ENCODE data around the gene DHRS1. TPM values are rescaled to one million over a fixed set of nuclear protein-coding genes. Genes with fewer than 3 reads are reported as not detected.
A peak's percentile ranks its signal among the peaks of the same experiment; 100 is the strongest.

Gene DHRS1
- total RNA-seq, 4 donors from 2014 or later, result 49.0 to 101 (median 82.1) TPM

DNA sequence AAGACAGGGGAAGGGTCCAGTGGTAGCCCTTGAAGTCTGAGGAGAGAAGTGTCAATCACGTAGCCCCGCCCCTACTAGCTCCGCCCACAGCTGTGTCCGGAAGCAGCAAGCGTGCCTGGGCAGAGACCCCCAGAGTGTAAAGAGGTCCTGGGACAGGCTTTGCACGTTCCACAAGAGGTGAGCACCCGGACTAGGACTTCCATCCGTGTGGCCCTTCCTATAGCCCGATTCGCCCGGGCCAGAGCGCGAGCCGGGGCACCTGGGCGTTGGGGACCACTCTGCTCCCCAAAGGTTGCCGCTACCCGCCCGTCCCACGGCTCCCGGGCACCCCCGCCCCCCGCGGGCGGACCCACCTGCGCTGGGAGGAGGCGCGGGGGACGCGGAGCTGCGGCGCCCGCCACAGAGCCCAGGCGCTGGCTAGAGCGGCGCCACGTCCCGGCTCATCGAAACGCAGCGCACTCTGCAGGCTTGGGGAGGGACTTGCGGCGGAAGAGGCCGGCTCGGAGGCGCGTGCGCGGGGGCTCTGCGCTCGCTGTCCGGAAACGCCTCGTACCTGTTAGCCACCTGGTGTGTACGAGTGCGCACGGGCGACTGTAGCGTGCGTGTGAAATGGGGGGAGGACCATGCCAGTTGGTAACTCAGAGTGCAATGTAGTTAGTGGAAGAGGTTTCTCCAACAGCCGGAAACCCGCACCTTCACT lies 28.3 kb downstream of the DHRS1 start, which contains the start of gene RABGGTA:
TSS of gene RABGGTA (minus strand) at position 464 of the 700 bp plus-strand sequence. CDS start 482 bp downstream, outside the sequence.
- no peaks in the 10 kb centered on the region for H3K9me3 ChIP-seq
- peaks cover 33% of the 10 kb centered on the region for H3K4me1 ChIP-seq
- TF ChIP-seq, protein P1, sequence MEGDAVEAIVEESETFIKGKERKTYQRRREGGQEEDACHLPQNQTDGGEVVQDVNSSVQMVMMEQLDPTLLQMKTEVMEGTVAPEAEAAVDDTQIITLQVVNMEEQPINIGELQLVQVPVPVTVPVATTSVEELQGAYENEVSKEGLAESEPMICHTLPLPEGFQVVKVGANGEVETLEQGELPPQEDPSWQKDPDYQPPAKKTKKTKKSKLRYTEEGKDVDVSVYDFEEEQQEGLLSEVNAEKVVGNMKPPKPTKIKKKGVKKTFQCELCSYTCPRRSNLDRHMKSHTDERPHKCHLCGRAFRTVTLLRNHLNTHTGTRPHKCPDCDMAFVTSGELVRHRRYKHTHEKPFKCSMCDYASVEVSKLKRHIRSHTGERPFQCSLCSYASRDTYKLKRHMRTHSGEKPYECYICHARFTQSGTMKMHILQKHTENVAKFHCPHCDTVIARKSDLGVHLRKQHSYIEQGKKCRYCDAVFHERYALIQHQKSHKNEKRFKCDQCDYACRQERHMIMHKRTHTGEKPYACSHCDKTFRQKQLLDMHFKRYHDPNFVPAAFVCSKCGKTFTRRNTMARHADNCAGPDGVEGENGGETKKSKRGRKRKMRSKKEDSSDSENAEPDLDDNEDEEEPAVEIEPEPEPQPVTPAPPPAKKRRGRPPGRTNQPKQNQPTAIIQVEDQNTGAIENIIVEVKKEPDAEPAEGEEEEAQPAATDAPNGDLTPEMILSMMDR (IDR thresholded peaks at IDR 0.05), result peak in 1 of 2 donors; percentile 81
- TF ChIP-seq EP300 (IDR thresholded peaks at IDR 0.05), result no peak
- peak; percentile 45 to 52 for TF ChIP-seq POLR2A (IDR thresholded peaks at IDR 0.05)
- peak in 2 of 3 donors; percentile 18 to 60 for TF ChIP-seq POLR2AphosphoS5 (IDR thresholded peaks at IDR 0.05)
- WGBS, result 3% methylated on average over 10 of the region's 61 CpGs
- peak within 1 kb of the TSS; percentile 66 for H3K4me3 ChIP-seq
- DNase-seq (ENCODE audit: low spot score in 2 of 2), result peak; percentile 88 to 89
- H3K27me3 ChIP-seq, result no peaks in the 10 kb centered on the region
- peaks cover 34% of the 10 kb centered on the region for H3K36me3 ChIP-seq
- H3K27ac ChIP-seq, result peak within 1 kb of the TSS; percentile 94

DNA sequence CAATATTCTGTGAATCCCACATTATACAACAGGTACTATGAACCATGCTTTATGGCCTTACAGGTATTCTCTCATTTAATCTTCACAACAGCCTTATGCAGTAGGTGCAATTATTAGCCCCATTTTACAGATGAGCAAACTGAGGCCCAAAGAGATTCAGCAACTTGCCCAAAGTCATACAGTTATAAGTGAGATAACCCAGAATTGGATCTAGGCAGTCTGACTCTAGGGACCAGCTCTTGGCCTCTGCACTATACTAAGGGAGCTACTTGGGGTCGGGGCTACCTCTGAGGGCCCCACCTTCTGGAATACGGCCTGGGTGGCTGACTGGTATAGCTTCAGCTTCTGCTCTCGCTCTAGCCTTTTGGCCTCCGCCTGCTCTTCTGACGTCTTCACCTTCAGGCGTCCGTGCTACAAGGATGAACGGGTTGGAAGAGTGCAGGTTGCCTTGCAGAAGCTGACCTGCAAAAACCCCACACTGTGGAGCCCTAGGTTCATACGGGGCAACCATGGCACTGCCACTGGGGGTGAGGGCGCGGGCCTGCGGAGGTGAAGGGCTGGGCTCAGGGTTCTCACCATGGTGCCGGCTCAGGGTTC lies 28.9 kb downstream of the DHRS1 start:
- DNase-seq (ENCODE audit: low spot score in 2 of 2), result no peak
- Histone ChIP-seq H3K27ac (peak overlapping the region; percentile 94), H3K9me3 (no peaks in the 10 kb centered on the region), H3K4me3 (peak overlapping the region; percentile 66), H3K27me3 (no peaks in the 10 kb centered on the region), H3K36me3 (peaks cover 39% of the 10 kb centered on the region), H3K4me1 (peaks cover 33% of the 10 kb centered on the region)
- WGBS, result 24% methylated on average over 7 of the region's 13 CpGs
- TF ChIP-seq EP300 (IDR thresholded peaks at IDR 0.05), result no peak
- TF ChIP-seq POLR2AphosphoS5 (IDR thresholded peaks at IDR 0.05), result no peak
- TF ChIP-seq POLR2A (IDR thresholded peaks at IDR 0.05), result no peak
- TF ChIP-seq, protein P1 (IDR thresholded peaks at IDR 0.05), result no peak

DNA sequence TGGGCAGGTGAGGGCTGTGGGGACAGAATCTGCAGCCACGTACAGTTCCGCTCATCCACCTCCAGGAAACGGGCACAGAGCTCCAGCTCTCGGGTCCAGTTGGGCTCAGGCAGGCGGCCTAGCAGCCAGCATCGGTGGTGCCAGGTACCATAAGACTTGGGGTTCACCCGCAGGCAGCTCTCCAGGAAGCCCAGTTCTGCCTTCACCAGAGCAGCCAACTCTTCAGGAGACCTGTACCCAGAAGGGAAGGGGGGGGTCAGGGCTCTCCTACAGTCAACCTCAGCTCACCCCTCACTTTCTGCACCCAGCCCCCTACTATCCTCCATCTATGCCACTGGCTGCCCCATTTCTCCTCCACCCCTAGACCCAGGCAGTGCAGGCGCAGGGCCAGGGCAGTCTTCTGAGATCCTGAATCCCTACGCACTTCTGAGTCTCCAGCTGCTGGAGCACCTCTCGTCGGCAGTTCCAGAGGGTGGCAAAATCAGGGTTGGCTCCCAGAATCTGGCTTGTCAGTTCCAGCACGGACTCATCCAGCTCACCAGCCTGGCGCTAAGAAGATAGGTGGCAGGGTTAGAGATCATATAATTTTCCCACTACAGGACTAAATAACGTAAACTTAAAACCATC lies 29.6 kb downstream of the DHRS1 start:
- Histone ChIP-seq H3K36me3 (peaks cover 45% of the 10 kb centered on the region), H3K27me3 (no peaks in the 10 kb centered on the region), H3K27ac (no peak overlapping the region), H3K4me3 (no peak overlapping the region), H3K4me1 (peaks cover 35% of the 10 kb centered on the region), H3K9me3 (no peaks in the 10 kb centered on the region)
- no peak for TF ChIP-seq EP300 (IDR thresholded peaks at IDR 0.05)
- no peak for TF ChIP-seq POLR2A (IDR thresholded peaks at IDR 0.05)
- 97% methylated on average over 12 of the region's 14 CpGs for WGBS
- DNase-seq (ENCODE audit: low spot score in 2 of 2), result no peak

DNA sequence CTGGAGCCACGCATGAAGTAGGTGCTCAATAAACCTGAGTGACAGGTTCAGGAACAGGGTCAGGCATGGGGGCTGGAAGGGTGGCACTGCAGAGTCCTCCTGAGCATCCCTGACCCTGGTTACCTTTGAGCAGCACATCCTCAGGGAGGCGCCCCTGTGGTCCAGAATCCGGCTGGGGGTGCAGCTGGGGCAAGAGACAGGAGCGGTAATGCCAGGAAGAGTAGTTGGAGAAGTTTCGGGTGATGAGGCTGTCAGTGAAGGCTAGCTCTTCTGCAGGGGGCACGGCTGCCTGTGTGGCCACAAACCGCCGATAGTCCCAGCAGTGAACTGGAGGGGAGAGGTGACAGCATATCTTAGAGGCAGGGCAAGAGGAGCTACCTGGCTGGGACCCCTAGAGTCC lies 30.2 kb downstream of the DHRS1 start:
- H3K4me1 ChIP-seq, result peaks cover 41% of the 10 kb centered on the region
- H3K9me3 ChIP-seq, result no peaks in the 10 kb centered on the region
- TF ChIP-seq, protein P1 (IDR thresholded peaks at IDR 0.05), result no peak
- TF ChIP-seq POLR2AphosphoS5 (IDR thresholded peaks at IDR 0.05) (no peak), EP300 (IDR thresholded peaks at IDR 0.05) (no peak), POLR2A (IDR thresholded peaks at IDR 0.05) (no peak)
- H3K27ac ChIP-seq, result no peak overlapping the region
- H3K36me3 ChIP-seq, result peaks cover 46% of the 10 kb centered on the region
- no peak for DNase-seq (ENCODE audit: low spot score in 2 of 2)
- H3K27me3 ChIP-seq, result no peaks in the 10 kb centered on the region
- H3K4me3 ChIP-seq, result no peak overlapping the region
- 95% methylated on average over 8 of the region's 8 CpGs for WGBS

DNA sequence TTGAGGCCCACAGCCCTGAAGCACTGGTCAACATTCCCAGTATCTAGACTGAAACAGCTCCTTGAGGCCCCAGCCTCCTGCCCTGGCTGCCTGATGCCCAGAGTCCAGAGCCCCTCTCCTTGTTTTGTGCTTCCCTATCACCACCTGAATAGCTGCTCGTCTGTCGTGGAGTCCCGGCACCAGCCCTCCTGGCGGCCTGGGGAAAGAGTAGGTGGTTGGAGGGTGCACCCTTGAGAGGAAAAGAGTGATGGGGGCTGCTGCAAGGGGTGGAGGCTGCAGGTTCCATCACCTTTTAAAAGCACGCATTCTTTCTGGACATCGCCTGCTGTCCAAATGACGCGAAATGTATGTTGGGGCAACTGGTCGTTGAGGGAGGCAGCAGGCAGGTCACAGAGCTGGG lies 31.4 kb downstream of the DHRS1 start:
- Histone ChIP-seq H3K4me3 (no peak overlapping the region), H3K27me3 (no peaks in the 10 kb centered on the region), H3K4me1 (peaks cover 42% of the 10 kb centered on the region), H3K36me3 (peaks cover 46% of the 10 kb centered on the region), H3K27ac (no peak overlapping the region), H3K9me3 (no peaks in the 10 kb centered on the region)
- no peak for DNase-seq (ENCODE audit: low spot score in 2 of 2)
- WGBS, result 91% methylated on average over 9 of the region's 9 CpGs
- TF ChIP-seq EP300 (IDR thresholded peaks at IDR 0.05) (no peak), POLR2A (IDR thresholded peaks at IDR 0.05) (no peak), POLR2AphosphoS5 (IDR thresholded peaks at IDR 0.05) (no peak)
- TF ChIP-seq, protein P1 (IDR thresholded peaks at IDR 0.05), result no peak

Measured in suprapubic skin (tissue), 4 donors.